ENCODE measurements around the gene CADM1. TPM values are rescaled to one million over a fixed set of nuclear protein-coding genes. Genes with fewer than 3 reads are reported as not detected.

Gene CADM1
- total and polyA plus RNA-seq, 2 donors (not counting 3 experiments of a cell fraction or from before 2014, with no cell fraction given): 0.52 to 2.6 TPM

DNA sequence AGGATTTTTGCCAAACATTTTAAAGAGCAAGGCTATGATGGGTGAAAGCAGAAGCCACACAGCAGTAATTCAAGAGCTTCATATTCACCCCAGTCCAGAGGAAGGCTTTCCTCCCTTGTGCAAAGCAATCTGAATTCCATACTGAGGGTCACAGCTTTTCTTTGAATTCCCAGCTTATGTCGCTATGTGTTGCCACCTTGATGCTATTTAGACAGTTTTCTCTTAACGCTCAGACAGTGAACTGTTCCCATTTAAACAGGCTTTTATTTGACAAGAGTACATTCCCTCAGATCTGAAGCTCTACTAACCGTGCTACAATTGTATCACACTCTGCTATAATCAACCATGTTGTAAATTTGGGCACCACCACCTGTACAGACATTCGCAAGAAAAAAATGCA lies 279.7 kb downstream of the CADM1 start:
- no peaks in the 10 kb centered on the region for H3K79me2 ChIP-seq (ENCODE audit: control insufficient read depth, insufficient read depth, low read length)
- CTCF ChIA-PET: no interaction called here
- H3K36me3 ChIP-seq (ENCODE audit: control insufficient read depth in 2 of 2, extremely low read depth in 1 of 2, insufficient read depth in 2 of 2, low read length in 2 of 2): no peaks in the 10 kb centered on the region
- FAIRE-seq (no peak), DNase-seq (ENCODE audit: low read depth, low spot score) (no peak)
- POLR2A ChIA-PET: no interaction called here
- H2AFZ ChIP-seq (ENCODE audit: low read depth, low read length): no peak overlapping the region
- intact Hi-C loops (cut with micrococcal nuclease): loop anchor here (5.0 kb wide), 1 partner anchor 68 kb away; no protein-coding TSS in a partner anchor
- no TSS peak for BruUV-seq (replicated peaks)
- H4K20me1 ChIP-seq (replicated peaks; ENCODE audit: control insufficient read depth, extremely low read depth, insufficient read depth, low read length): no peaks in the 10 kb centered on the region
- H3K9me3 ChIP-seq (replicated peaks; ENCODE audit: control insufficient read depth, insufficient read depth, low read length): no peaks in the 10 kb centered on the region
- no peaks in the 10 kb centered on the region for H3K27me3 ChIP-seq (ENCODE audit: control insufficient read depth in 2 of 2, insufficient read depth in 2 of 2, low read length in 2 of 2)
- H3K4me1 ChIP-seq (ENCODE audit: control insufficient read depth, extremely low read depth, insufficient read depth, low read length): peaks cover 5% of the 10 kb centered on the region
- H3K4me3 ChIP-seq (replicated peaks in 1 of 3; ENCODE audit: insufficient read depth in 1 of 3, low read depth in 1 of 3, low read length in 3 of 3): no peak overlapping the region
- TF ChIP-seq MYC (IDR thresholded peaks at IDR 0.05; ENCODE audit: low read depth, low read length) (no peak), JUN (IDR thresholded peaks at IDR 0.05; ENCODE audit: borderline replicate concordance, insufficient read depth, insufficient read length, low read depth) (no peak), POLR2A (IDR thresholded peaks at IDR 0.05; ENCODE audit: low read depth, low read length) (no peak), GATA2 (IDR thresholded peaks at IDR 0.05; ENCODE audit: insufficient read depth, insufficient read length, low read depth, low read length) (no peak), FOS (IDR thresholded peaks at IDR 0.05; ENCODE audit: borderline replicate concordance, insufficient read depth, low read length) (no peak), EZH2 (IDR thresholded peaks at IDR 0.05; ENCODE audit: borderline replicate concordance, low read depth, low read length, severe bottlenecking) (no peak), POLR2AphosphoS5 (IDR thresholded peaks at IDR 0.05; ENCODE audit: insufficient read depth, low read depth, low read length) (no peak)
- TF ChIP-seq, protein P1, sequence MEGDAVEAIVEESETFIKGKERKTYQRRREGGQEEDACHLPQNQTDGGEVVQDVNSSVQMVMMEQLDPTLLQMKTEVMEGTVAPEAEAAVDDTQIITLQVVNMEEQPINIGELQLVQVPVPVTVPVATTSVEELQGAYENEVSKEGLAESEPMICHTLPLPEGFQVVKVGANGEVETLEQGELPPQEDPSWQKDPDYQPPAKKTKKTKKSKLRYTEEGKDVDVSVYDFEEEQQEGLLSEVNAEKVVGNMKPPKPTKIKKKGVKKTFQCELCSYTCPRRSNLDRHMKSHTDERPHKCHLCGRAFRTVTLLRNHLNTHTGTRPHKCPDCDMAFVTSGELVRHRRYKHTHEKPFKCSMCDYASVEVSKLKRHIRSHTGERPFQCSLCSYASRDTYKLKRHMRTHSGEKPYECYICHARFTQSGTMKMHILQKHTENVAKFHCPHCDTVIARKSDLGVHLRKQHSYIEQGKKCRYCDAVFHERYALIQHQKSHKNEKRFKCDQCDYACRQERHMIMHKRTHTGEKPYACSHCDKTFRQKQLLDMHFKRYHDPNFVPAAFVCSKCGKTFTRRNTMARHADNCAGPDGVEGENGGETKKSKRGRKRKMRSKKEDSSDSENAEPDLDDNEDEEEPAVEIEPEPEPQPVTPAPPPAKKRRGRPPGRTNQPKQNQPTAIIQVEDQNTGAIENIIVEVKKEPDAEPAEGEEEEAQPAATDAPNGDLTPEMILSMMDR (IDR thresholded peaks at IDR 0.05; ENCODE audit: extremely low read depth in 1 of 2, insufficient read depth in 1 of 2, low read depth in 1 of 2, low read length in 2 of 2): no peak
- TF ChIP-seq, protein P2, sequence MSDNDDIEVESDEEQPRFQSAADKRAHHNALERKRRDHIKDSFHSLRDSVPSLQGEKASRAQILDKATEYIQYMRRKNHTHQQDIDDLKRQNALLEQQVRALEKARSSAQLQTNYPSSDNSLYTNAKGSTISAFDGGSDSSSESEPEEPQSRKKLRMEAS (IDR thresholded peaks at IDR 0.05; ENCODE audit: insufficient read depth, insufficient read length): no peak
- no peaks in the 10 kb centered on the region for H3K9me1 ChIP-seq (replicated peaks; ENCODE audit: control insufficient read depth, extremely low read depth, insufficient read depth, low read length)
- H3K4me2 ChIP-seq (ENCODE audit: insufficient read depth, low read length): no peak overlapping the region
- H3K27ac ChIP-seq (ENCODE audit: insufficient read depth, low read depth, low read length): no peak overlapping the region
- H3K9ac ChIP-seq (replicated peaks; ENCODE audit: extremely low read depth, insufficient read depth, low read length): no peak overlapping the region
- dilution Hi-C loops (cut with MboI; ENCODE audit: extremely low pct_ligation_motif_present, low sequenced_read_pairs): no loop called here
